TTC549 (cell line): ENCODE data around the gene POPDC3.
"Not testable (repeated sequence)": the region's sequence is repeated elsewhere in the genome, so short reads cannot be mapped to it uniquely, and the experiment has no call there.

ENCODE experiments used
- FAIRE-seq: peaks from 2 replicates; lab custom pipeline; 2012; peaks lifted over from hg19 to GRCh38; lab: Jason Lieb, UNC

Gene POPDC3

DNA sequence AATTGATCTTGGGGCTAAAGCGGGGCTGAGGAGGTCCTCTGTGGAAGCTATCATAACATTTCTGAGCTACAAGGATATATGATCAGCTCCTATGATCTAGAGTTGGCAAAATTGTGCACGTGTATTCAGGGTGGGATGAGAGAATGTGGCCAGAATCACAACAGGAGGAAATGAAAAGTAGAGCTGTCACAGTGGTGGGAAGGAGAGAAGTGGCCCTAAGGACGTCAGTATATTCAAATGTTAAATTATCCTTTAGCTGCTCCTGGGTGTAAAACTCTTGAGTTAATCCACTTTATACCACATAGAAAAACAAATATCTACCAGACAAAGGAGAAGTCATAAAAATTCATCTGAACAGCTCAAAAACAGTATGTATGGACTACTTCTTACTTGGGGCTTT is 14.8 kb upstream of the POPDC3 start:
- FAIRE-seq, result no peak

- FAIRE-seq, result no peak
These were observed 14.3 kb upstream of the POPDC3 start for GRCh38 chr6:105194106-105194505.

- no peak for FAIRE-seq
These were observed 13.8 kb upstream of the POPDC3 start for GRCh38 chr6:105193647-105194046.

DNA sequence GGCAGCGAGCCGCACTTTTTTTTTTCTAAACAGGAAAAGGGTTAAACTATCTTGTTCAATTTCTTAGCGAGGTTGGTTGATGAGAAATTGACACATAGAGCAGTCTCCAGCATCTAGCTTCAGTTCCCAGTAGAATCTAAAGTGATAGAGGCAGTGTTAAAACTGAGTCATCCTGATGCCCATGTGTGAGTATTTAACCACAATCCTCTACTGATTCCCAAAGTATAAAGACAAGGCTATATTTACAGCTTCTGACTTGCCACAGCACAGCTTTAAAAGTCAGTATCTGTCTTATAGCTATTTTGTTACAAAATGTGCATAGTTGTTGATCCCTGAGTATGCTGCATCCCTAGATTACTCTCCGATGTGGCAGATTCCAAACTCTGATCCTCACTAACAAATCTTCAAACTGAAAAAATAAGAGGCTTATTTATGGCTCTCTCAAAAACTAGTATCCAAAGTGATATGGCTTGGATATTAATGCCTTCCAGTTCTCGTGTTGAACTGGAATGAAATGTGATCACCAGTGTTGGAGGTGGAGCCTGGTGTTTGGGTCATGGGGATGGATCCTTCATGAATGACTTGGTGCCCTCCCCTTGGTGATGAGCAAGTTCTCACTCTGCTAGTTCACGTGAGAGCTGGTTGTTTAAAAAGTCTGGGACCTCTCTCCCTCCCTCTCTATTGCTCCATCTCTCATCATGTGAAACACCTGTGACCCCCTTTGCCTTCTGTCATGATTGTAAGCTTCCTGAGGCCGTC is 13.1 kb upstream of the POPDC3 start:
- no peak for FAIRE-seq

DNA sequence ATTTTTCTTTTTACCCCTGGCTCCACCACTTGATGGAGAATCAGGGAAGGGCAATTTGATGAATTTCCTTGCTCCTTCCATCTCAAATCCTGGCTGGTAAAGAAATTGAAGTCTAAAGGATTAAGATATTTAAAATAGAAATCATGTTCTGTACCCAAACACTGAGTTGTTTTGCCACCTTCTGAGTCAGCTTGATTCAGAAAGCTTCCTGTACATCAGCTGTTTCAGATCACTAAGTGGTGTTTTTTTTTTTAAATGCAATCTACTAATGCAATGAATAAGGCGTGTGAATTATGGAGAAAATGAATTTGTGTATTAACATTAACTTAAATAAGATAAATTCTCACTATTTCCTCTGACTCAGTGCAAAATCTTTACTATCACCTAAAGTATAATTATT is 11.5 kb upstream of the POPDC3 start:
- no peak for FAIRE-seq

GRCh38 chr6:105189026-105189820 is 9.4 kb upstream of the POPDC3 start:
- FAIRE-seq, result no peak

- FAIRE-seq, result no peak
These were observed 8.4 kb upstream of the POPDC3 start for GRCh38 chr6:105188251-105188650.

GRCh38 chr6:105186576-105186975 is 6.8 kb upstream of the POPDC3 start:
- no peak for FAIRE-seq

GRCh38 chr6:105184921-105185320 is 5.1 kb upstream of the POPDC3 start:
- no peak for FAIRE-seq

DNA sequence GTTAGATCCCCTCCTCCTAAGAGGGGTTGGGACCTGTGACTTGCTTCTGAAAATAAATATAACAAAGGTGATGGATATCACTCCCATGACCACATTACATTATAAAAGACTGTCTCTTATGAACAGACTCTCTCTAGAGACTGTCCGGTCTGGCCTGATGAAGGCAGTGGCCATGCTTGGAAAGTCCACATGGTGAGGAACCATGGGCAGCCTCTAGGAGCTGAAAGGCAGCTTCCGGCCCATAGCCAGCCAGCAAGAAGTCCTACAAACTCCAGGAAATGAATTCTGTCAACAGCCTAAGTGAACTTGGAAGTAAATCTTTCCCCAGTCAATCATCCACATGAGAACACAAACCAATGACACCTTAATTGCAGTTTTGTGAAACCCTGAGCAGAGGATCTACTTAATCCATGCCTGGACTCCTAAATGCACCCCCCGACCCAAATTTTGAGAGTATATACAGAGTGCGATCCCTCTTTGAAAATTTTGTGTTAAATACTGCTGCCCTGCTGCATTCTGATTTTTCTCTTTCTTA is 2.2 kb upstream of the POPDC3 start:
- no peak for FAIRE-seq

DNA sequence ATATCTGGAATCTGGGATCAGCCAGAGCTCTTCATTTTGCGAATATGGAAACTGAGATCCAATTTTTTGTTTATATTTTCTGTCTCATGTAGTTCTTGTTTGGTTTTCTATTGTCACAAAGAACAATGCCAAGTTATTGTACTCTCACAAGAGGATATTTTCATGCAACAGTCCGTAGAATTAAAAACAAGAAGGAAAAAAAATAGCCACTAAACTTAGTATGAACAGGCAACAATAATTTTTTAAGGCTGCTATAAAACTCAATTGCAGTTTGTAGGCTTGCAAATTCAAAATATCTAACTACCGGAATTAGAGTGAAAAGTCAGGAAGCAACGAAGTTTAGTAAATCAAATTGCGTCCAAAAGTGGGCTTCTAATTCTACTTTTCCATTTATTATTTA is 1.2 kb downstream of the POPDC3 start:
- FAIRE-seq, result no peak

DNA sequence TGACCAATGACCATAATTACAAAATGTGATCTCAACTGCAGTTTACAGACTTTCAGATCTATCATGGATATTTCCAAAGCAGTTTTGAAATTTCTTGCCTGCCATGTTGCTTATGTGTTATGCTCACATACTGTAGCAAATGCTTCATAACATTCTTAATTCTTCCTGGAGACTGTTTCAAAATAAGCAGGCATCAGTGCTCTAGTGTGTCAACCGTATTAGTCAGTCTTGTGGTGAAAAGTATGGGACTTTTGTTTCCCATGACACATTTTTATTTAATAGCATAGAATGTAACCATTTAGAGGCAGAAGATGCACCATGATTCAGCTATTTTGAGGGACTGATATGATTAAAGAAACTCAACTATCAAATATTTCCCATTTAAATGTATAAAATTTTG is 1.7 kb downstream of the POPDC3 start:
- no peak for FAIRE-seq

GRCh38 chr6:105177556-105177955 is 2.3 kb downstream of the POPDC3 start:
- FAIRE-seq, result no peak

- no peak for FAIRE-seq
These were observed 5.3 kb downstream of the POPDC3 start for GRCh38 chr6:105174512-105174911.

DNA sequence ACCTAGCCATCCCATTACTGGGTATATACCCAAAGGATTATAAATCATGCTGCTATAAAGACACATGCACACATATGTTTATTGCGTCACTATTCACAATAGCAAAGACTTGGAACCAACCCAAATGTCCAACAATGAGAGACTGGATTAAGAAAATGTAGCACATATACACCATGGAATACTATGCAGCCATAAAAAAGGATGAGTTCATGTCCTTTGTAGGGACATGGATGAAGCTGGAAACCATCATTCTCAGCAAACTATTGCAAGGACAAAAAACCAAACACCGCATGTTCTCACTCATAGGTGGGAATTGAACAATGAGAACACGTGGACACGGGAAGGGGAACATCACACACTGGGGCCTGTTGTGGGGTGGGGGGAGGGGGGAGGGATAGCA is 7.3 kb downstream of the POPDC3 start:
- not testable (repeated sequence) for FAIRE-seq

DNA sequence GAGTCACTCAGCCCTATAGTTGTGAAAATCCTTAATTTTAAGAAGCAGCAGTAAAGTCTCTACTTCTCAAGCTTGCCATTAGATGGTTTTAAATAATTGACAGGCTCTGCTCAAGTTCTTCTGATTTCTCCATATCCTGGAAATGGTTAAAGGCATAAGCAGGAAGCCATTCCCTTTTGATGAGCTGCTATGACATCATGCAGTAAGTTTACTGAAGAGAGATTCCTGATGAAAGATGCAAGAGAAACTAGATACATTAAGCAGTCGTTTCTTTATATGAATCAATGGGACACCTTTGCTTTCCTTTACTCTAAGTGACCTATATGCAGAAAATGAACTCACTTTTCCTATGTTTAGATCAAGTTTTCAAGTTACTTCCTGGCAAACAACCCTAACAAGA is 9.8 kb downstream of the POPDC3 start:
- FAIRE-seq, result no peak

DNA sequence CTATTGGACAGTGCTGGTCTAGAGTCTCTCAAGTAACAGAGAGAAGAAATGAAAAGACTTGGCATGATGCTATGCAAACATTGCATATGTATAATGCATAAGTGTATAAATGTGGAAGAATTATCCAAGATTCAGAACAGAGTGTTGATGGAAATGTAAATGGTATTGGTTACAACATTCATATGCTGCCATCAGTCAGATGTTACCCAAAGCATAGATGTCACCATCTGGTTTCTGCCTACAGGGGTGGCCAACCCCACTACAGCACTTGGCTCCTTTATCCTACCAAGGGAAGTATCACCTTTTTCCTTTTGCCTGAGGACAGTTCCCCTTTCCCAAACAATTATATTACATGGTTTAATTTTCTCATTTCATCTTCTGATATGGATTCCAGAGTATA is 11.9 kb downstream of the POPDC3 start:
- no peak for FAIRE-seq

GRCh38 chr6:105164418-105164817 is 15.4 kb downstream of the POPDC3 start:
- no peak for FAIRE-seq

DNA sequence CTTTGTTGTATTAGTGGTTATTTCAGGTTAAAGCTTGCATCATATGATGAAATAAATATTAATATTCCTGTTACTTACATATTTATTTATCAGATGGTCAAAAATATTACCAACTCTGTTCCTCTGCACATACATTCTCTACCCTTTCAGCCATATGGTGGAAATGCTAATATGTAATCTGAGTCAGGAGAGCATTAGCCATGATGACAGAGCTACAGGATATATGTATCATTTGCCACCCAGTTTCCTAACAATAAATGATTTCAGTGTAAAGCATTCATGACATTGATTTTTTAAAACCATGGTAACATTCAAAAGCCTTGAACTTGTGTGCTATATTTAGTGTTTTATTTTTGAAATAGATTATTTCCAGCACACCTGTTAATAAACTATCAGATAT is 16.6 kb downstream of the POPDC3 start:
- no peak for FAIRE-seq

GRCh38 chr6:105162377-105162776 is 17.4 kb downstream of the POPDC3 start:
- FAIRE-seq, result no peak

DNA sequence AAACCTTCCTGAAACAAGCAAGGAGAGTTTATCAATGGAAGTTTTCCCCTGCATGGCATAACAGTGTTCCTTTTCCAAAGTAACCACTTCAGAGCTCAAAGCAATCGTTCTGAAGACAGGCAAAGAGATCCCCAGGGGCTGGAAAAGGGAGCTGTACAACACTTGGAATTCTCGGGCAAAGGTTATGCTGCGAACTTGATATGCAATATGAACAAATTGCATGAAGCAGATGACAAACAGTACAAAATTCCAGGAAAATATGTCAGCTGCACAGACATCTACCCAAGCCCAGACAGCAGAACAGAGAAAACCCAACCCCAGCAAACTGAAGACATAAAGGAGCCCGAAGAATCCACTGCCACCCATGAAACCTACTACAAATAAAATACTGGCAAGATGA is 18.4 kb downstream of the POPDC3 start:
- no peak for FAIRE-seq

GRCh38 chr6:105153676-105154075 is 26.1 kb downstream of the POPDC3 start:
- FAIRE-seq, result no peak

- FAIRE-seq, result no peak
These were observed 26.9 kb downstream of the POPDC3 start for GRCh38 chr6:105152880-105153279.

DNA sequence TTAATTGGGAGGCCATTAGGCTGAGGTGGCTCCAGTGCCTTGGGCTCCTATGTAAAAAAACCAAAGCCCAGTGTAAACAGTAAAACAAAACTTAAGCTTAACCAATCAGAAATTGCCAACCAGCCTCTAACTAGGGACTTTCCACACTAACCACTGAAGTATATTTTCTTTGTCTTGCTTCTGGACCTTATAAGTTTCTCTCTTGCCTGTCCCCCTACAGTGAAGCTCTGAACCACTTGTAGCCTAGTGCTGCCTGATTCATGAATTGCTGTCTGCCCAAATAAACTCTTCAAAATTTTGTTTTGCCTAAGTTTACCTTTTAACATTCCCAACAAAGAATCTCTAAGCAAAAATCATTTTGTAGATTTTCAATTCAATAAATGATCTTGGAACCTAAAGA is 28.2 kb downstream of the POPDC3 start:
- FAIRE-seq, result no peak
